ENCODE measurements around the gene TELO2. TPM values are rescaled to one million over a fixed set of nuclear protein-coding genes. Genes with fewer than 3 reads are reported as not detected.

Gene TELO2
- total RNA-seq, 1 experiment from 2014 or later: 65.4 TPM

DNA sequence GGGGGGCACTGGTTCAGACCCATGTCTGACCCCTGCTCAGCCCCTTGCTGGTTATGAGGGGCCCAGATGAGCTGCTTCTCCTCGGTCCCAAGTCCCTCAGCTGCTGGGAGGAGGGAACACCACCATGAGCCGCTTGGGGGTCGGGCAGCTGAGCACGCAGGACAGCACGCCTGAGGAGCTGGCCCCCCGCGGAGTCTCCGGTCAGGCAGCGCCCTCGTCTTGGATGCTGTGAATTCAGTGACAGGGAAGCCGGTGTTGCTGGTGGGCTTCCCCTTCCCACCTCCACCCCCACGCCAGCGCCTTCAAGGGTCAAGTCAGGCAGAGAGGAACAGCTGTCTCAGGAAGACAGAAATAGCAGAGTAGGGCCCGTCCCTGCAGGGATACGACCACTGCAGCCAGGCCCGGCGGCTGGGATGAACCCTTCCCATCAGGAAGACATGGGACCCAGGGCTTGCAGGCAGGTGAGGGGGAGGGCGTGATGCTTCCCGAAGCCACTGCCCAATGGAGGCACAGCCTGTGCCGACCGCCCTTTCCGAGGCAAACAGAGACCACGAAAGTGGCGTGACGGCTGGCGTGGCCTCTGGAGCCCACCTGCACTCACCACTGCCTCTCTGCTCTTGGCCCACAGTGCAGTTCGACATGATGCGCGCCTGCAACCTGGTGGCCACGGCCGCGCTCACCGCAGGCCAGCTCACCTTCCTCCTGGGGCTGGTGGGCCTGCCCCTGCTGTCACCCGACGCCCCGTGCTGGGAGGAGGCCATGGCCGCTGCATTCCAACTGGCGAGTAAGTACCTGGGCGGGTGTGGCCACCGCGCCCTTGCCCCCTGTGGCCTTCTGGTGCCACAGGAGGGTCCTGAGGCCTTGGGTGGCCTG lies 48.4 kb downstream of the TELO2 start:
- H3K27ac ChIP-seq (ENCODE audit: low read length): no peak overlapping the region
- ATAC-seq: no peak
- H3K27me3 ChIP-seq (ENCODE audit: control insufficient read depth, insufficient read depth, low read length): no peaks in the 10 kb centered on the region
- TF ChIP-seq POLR2AphosphoS5 (IDR thresholded peaks at IDR 0.05; ENCODE audit: low read depth, low read length): no peak
- TF ChIP-seq, protein P1, sequence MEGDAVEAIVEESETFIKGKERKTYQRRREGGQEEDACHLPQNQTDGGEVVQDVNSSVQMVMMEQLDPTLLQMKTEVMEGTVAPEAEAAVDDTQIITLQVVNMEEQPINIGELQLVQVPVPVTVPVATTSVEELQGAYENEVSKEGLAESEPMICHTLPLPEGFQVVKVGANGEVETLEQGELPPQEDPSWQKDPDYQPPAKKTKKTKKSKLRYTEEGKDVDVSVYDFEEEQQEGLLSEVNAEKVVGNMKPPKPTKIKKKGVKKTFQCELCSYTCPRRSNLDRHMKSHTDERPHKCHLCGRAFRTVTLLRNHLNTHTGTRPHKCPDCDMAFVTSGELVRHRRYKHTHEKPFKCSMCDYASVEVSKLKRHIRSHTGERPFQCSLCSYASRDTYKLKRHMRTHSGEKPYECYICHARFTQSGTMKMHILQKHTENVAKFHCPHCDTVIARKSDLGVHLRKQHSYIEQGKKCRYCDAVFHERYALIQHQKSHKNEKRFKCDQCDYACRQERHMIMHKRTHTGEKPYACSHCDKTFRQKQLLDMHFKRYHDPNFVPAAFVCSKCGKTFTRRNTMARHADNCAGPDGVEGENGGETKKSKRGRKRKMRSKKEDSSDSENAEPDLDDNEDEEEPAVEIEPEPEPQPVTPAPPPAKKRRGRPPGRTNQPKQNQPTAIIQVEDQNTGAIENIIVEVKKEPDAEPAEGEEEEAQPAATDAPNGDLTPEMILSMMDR (IDR thresholded peaks at IDR 0.05): no peak
- TF ChIP-seq SIN3A (IDR thresholded peaks at IDR 0.05; ENCODE audit: borderline replicate concordance, insufficient read depth, low read depth, low read length): no peak
- TF ChIP-seq, protein P2, sequence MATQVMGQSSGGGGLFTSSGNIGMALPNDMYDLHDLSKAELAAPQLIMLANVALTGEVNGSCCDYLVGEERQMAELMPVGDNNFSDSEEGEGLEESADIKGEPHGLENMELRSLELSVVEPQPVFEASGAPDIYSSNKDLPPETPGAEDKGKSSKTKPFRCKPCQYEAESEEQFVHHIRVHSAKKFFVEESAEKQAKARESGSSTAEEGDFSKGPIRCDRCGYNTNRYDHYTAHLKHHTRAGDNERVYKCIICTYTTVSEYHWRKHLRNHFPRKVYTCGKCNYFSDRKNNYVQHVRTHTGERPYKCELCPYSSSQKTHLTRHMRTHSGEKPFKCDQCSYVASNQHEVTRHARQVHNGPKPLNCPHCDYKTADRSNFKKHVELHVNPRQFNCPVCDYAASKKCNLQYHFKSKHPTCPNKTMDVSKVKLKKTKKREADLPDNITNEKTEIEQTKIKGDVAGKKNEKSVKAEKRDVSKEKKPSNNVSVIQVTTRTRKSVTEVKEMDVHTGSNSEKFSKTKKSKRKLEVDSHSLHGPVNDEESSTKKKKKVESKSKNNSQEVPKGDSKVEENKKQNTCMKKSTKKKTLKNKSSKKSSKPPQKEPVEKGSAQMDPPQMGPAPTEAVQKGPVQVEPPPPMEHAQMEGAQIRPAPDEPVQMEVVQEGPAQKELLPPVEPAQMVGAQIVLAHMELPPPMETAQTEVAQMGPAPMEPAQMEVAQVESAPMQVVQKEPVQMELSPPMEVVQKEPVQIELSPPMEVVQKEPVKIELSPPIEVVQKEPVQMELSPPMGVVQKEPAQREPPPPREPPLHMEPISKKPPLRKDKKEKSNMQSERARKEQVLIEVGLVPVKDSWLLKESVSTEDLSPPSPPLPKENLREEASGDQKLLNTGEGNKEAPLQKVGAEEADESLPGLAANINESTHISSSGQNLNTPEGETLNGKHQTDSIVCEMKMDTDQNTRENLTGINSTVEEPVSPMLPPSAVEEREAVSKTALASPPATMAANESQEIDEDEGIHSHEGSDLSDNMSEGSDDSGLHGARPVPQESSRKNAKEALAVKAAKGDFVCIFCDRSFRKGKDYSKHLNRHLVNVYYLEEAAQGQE (IDR thresholded peaks at IDR 0.05; ENCODE audit: insufficient read depth in 1 of 2, low read depth in 2 of 2, low read length in 1 of 2): no peak
- no peak for TF ChIP-seq TCF7L2 (IDR thresholded peaks at IDR 0.05; ENCODE audit: low read depth, low read length)
- no peaks in the 10 kb centered on the region for H3K36me3 ChIP-seq (ENCODE audit: control insufficient read depth, insufficient read depth, low read length)
- CTCF ChIA-PET: no interaction called here
- peaks cover 7% of the 10 kb centered on the region for H3K4me1 ChIP-seq (ENCODE audit: control insufficient read depth, insufficient read depth, low read length)
- no peak for DNase-seq (ENCODE audit: low read depth, low spot score)
- in situ Hi-C loops (cut with HindIII; ENCODE audit: low pct_unique_long_range_greater_than_20kb, low sequenced_read_pairs) (no loop called here), intact Hi-C loops (cut with micrococcal nuclease; ENCODE audit: unreplicated experiment) (no loop called here)
- POLR2A ChIA-PET: no interaction called here
- BruUV-seq (replicated peaks): no TSS peak
- no peaks in the 10 kb centered on the region for H3K9me3 ChIP-seq (ENCODE audit: control insufficient read depth, insufficient read depth, low read depth, low read length)
- H3K4me3 ChIP-seq (ENCODE audit: low read depth in 2 of 2, low read length in 2 of 2): no peak overlapping the region

DNA sequence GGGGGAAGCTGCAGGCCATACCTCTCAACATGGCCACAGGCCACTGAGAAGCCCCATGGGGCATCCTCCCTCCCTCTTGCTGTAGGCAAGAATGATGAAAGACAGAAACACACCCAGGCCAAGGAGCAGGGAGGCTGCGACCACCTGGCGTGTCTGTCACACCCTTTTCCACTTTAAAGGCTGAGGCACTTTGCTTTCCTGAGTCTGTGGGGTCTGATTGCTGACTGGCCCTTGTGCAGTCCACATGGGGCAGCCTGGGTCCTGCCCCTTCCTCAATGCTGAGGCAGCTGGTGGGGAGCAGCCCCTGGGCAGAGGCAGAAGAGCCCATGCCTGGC lies 49.0 kb downstream of the TELO2 start:
- Histone ChIP-seq H3K27me3 (ENCODE audit: control insufficient read depth, insufficient read depth, low read length) (no peaks in the 10 kb centered on the region), H3K27ac (ENCODE audit: low read length) (no peak overlapping the region), H3K36me3 (ENCODE audit: control insufficient read depth, insufficient read depth, low read length) (no peaks in the 10 kb centered on the region), H3K4me1 (ENCODE audit: control insufficient read depth, insufficient read depth, low read length) (peaks cover 7% of the 10 kb centered on the region), H3K9me3 (ENCODE audit: control insufficient read depth, insufficient read depth, low read depth, low read length) (no peaks in the 10 kb centered on the region), H3K4me3 (ENCODE audit: low read depth in 2 of 2, low read length in 2 of 2) (no peak overlapping the region)
- BruUV-seq (replicated peaks): no TSS peak
- CTCF ChIA-PET: no interaction called here
- no peak for TF ChIP-seq TCF7L2 (IDR thresholded peaks at IDR 0.05; ENCODE audit: low read depth, low read length)
- in situ Hi-C loops (cut with HindIII; ENCODE audit: low pct_unique_long_range_greater_than_20kb, low sequenced_read_pairs): no loop called here
- no peak for ATAC-seq
- intact Hi-C loops (cut with micrococcal nuclease; ENCODE audit: unreplicated experiment): no loop called here
- POLR2A ChIA-PET: no interaction called here
- no peak for DNase-seq (ENCODE audit: low read depth, low spot score)

DNA sequence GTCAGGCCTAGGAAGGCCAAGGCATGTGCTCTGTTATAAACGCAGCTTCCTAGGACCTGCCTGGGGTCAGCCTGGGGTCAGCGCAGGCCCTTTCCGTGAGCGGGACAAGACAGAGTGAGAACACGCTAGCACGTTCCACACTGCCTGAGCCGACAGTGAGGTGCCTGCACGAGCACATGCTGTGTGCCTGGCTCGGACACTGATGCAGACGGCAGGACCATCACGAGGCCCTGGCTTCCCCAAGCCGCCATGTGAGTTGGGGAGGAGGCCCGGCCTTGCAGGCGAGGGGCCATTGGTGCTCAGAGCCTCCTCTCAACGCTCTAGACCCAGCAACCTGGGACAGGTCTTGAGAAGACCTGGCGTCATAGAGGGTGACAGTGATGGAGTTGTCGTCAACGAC lies 49.4 kb downstream of the TELO2 start:
- intact Hi-C loops (cut with micrococcal nuclease; ENCODE audit: unreplicated experiment) (no loop called here), in situ Hi-C loops (cut with HindIII; ENCODE audit: low pct_unique_long_range_greater_than_20kb, low sequenced_read_pairs) (no loop called here)
- no peaks in the 10 kb centered on the region for H3K27me3 ChIP-seq (ENCODE audit: control insufficient read depth, insufficient read depth, low read length)
- ChIA-PET POLR2A (no interaction called here), CTCF (no interaction called here)
- no peak overlapping the region for H3K4me3 ChIP-seq (ENCODE audit: low read depth in 2 of 2, low read length in 2 of 2)
- no peak overlapping the region for H3K27ac ChIP-seq (ENCODE audit: low read length)
- TF ChIP-seq, protein P1 (IDR thresholded peaks at IDR 0.05): no peak
- TF ChIP-seq POLR2AphosphoS5 (IDR thresholded peaks at IDR 0.05; ENCODE audit: low read depth, low read length) (no peak), SIN3A (IDR thresholded peaks at IDR 0.05; ENCODE audit: borderline replicate concordance, insufficient read depth, low read depth, low read length) (no peak), TCF7L2 (IDR thresholded peaks at IDR 0.05; ENCODE audit: low read depth, low read length) (no peak)
- TF ChIP-seq, protein P2 (IDR thresholded peaks at IDR 0.05; ENCODE audit: insufficient read depth in 1 of 2, low read depth in 2 of 2, low read length in 1 of 2): no peak
- peaks cover 7% of the 10 kb centered on the region for H3K4me1 ChIP-seq (ENCODE audit: control insufficient read depth, insufficient read depth, low read length)
- BruUV-seq (replicated peaks): no TSS peak
- ATAC-seq: no peak
- DNase-seq (ENCODE audit: low read depth, low spot score): no peak
- no peaks in the 10 kb centered on the region for H3K36me3 ChIP-seq (ENCODE audit: control insufficient read depth, insufficient read depth, low read length)
- no peaks in the 10 kb centered on the region for H3K9me3 ChIP-seq (ENCODE audit: control insufficient read depth, insufficient read depth, low read depth, low read length)
